GM03348 (cell line): ENCODE measurements around the gene DNAJC17.

Source experiments
- DNase-seq: peaks from one replicate; pipeline ENCODE4 v3.0.0; 2012; ENCODE audit warnings: low spot score

DNAJC17 gene

GRCh38 chr15:40766906-40767837, 40.1 kb downstream of the DNAJC17 start:
- DNase-seq = no peak

GRCh38 chr15:40766194-40766815, 41.0 kb downstream of the DNAJC17 start:
- peak; percentile 28 for DNase-seq

GRCh38 chr15:40764629-40765103, 42.6 kb downstream of the DNAJC17 start:
- no peak for DNase-seq

- peak; percentile 89 for DNase-seq
Observed at GRCh38 chr15:40763801-40764628, 43.3 kb downstream of the DNAJC17 start, which contains the start of gene GCHFR. Gene GCHFR (plus strand): TSS chr15:40764068. CDS start chr15:40764181, 113 bp downstream.

- peak; percentile 47 for DNase-seq
Observed at GRCh38 chr15:40762919-40763800, 44.1 kb downstream of the DNAJC17 start.

GRCh38 chr15:40759961-40760360, 47.3 kb downstream of the DNAJC17 start:
- DNase-seq = no peak

GRCh38 chr15:40756938-40757337, 50.3 kb downstream of the DNAJC17 start:
- no peak for DNase-seq

- no peak for DNase-seq
Observed at GRCh38 chr15:40755812-40756208, 51.5 kb downstream of the DNAJC17 start.

GRCh38 chr15:40754883-40755811, 52.1 kb downstream of the DNAJC17 start, which contains the start of gene RMDN3:
Gene RMDN3 (minus strand): TSS chr15:40755254. CDS start chr15:40754783, 471 bp downstream.
- peak; percentile 98 for DNase-seq

GRCh38 chr15:40754574-40754882, 52.7 kb downstream of the DNAJC17 start:
- DNase-seq = peak; percentile 56

GRCh38 chr15:40751745-40752144, 55.5 kb downstream of the DNAJC17 start:
- no peak for DNase-seq

GRCh38 chr15:40750885-40751284, 56.4 kb downstream of the DNAJC17 start:
- DNase-seq = no peak

- DNase-seq = no peak
Observed at GRCh38 chr15:40749151-40749630, 58.1 kb downstream of the DNAJC17 start.

- no peak for DNase-seq
Observed at GRCh38 chr15:40747685-40748631, 59.3 kb downstream of the DNAJC17 start.

GRCh38 chr15:40746916-40747418, 60.3 kb downstream of the DNAJC17 start:
- peak; percentile 66 for DNase-seq

GRCh38 chr15:40744815-40745152, 62.5 kb downstream of the DNAJC17 start:
- DNase-seq = no peak

GRCh38 chr15:40743921-40744814, 63.1 kb downstream of the DNAJC17 start:
- DNase-seq = peak; percentile 84

- no peak for DNase-seq
Observed at GRCh38 chr15:40743485-40743901, 63.8 kb downstream of the DNAJC17 start.
